ENCODE results near the gene SYT9. TPM values are rescaled to one million over a fixed set of nuclear protein-coding genes. Genes with fewer than 3 reads are reported as not detected.

SYT9 gene
- total and polyA plus RNA-seq, 4 donors: 0.05 to 5.4 (median 2.6) TPM

- TF ChIP-seq ZBTB33 (IDR thresholded peaks at IDR 0.05): no peak
Measured at GRCh38 chr11:7488681-7489080, 237.0 kb downstream of the SYT9 start (continued).

GRCh38 chr11:7489376-7489775, 237.7 kb downstream of the SYT9 start:
- DNase-seq (ENCODE audit: low spot score): no peak
- Histone ChIP-seq H3K9me3 (ENCODE audit: control insufficient read depth in 4 of 4, low read length in 3 of 4) (no peaks in the 10 kb centered on the region), H3K4me1 (ENCODE audit: control insufficient read depth in 4 of 4, insufficient read depth in 4 of 4, low read length in 3 of 4) (peaks cover 0 to 9% (median 2%) of the 10 kb centered on the region in 4 donors), H3K27ac (ENCODE audit: low read depth in 1 of 2, low read length in 2 of 2) (no peak overlapping the region), H3K9ac (ENCODE audit: low read depth in 1 of 2, low read length in 2 of 2) (no peak overlapping the region), H3K36me3 (ENCODE audit: control insufficient read depth in 4 of 4, insufficient read depth in 3 of 4, low read depth in 1 of 4, low read length in 3 of 4) (peaks cover 0 to 2% (median 0%) of the 10 kb centered on the region in 4 donors), H3K27me3 (ENCODE audit: control insufficient read depth in 4 of 4, insufficient read depth in 4 of 4, low read length in 3 of 4) (no peaks in the 10 kb centered on the region), H3K4me3 (ENCODE audit: low read depth in 1 of 3, low read length in 3 of 3) (no peak overlapping the region)
- WGBS: 94% methylated on average over 2 of the region's 2 CpGs
- TF ChIP-seq FOXA1 (IDR thresholded peaks at IDR 0.05) (no peak), JUND (IDR thresholded peaks at IDR 0.05) (no peak), ZBTB33 (IDR thresholded peaks at IDR 0.05) (no peak), EGR1 (IDR thresholded peaks at IDR 0.05; ENCODE audit: low read depth in 2 of 2) (no peak)

DNA sequence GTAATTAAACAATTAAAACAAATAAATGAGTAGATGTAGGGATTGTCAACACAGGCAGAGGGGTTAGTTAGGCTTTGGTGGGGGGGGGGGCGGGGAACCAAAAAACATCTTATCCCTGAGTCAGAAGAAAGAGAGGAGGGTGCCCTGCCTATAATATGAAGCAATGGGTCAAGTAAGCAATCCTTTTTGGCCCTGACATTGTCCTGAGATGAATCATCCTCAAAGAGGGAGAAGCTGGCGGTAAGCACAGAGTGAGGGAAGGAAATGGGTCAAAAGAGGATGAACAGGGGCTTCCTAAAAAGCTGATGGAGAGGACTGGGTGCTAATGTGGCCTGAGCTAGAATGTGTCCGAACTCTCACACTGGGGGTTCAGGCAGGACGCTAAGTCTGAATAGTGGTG, 238.3 kb downstream of the SYT9 start:
- Histone ChIP-seq H3K4me3 (ENCODE audit: low read depth in 1 of 3, low read length in 3 of 3) (no peak overlapping the region), H3K9me3 (ENCODE audit: control insufficient read depth in 4 of 4, low read length in 3 of 4) (no peaks in the 10 kb centered on the region), H3K27me3 (ENCODE audit: control insufficient read depth in 4 of 4, insufficient read depth in 4 of 4, low read length in 3 of 4) (no peaks in the 10 kb centered on the region), H3K9ac (ENCODE audit: low read depth in 1 of 2, low read length in 2 of 2) (no peak overlapping the region), H3K27ac (ENCODE audit: low read depth in 1 of 2, low read length in 2 of 2) (no peak overlapping the region), H3K4me1 (ENCODE audit: control insufficient read depth in 4 of 4, insufficient read depth in 4 of 4, low read length in 3 of 4) (peaks cover 0 to 9% (median 2%) of the 10 kb centered on the region in 4 donors), H3K36me3 (ENCODE audit: control insufficient read depth in 4 of 4, insufficient read depth in 3 of 4, low read depth in 1 of 4, low read length in 3 of 4) (peaks cover 0 to 2% (median 0%) of the 10 kb centered on the region in 4 donors)
- TF ChIP-seq TAF1 (conservative IDR thresholded peaks at IDR 0.05) (no peak), ZBTB33 (IDR thresholded peaks at IDR 0.05) (no peak), MAX (IDR thresholded peaks at IDR 0.05) (no peak), GABPA (IDR thresholded peaks at IDR 0.05 in 1 of 2, conservative IDR thresholded peaks at IDR 0.05 in 1 of 2) (no peak)
- TF ChIP-seq, protein P1, sequence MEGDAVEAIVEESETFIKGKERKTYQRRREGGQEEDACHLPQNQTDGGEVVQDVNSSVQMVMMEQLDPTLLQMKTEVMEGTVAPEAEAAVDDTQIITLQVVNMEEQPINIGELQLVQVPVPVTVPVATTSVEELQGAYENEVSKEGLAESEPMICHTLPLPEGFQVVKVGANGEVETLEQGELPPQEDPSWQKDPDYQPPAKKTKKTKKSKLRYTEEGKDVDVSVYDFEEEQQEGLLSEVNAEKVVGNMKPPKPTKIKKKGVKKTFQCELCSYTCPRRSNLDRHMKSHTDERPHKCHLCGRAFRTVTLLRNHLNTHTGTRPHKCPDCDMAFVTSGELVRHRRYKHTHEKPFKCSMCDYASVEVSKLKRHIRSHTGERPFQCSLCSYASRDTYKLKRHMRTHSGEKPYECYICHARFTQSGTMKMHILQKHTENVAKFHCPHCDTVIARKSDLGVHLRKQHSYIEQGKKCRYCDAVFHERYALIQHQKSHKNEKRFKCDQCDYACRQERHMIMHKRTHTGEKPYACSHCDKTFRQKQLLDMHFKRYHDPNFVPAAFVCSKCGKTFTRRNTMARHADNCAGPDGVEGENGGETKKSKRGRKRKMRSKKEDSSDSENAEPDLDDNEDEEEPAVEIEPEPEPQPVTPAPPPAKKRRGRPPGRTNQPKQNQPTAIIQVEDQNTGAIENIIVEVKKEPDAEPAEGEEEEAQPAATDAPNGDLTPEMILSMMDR (IDR thresholded peaks at IDR 0.05; ENCODE audit: low read depth, low read length, missing input control): no peak
- WGBS: 94% methylated on average over 4 of the region's 4 CpGs
- no peak for DNase-seq (ENCODE audit: low spot score)

Measured in liver (tissue), 9 donors.